ENCODE results near the gene DMWD. TPM values are rescaled to one million over a fixed set of nuclear protein-coding genes. Genes with fewer than 3 reads are reported as not detected.

The DMWD gene
- total RNA-seq, 1 donor from 2014 or later, result 110 TPM

GRCh38 chr19:45820413-45821102 lies 27.9 kb upstream of the DMWD start:
- Histone ChIP-seq H3K4me3 (no peak overlapping the region), H3K36me3 (peaks cover 49 to 55% of the 10 kb centered on the region in 2 donors), H3K9me3 (no peaks in the 10 kb centered on the region), H3K27me3 (no peaks in the 10 kb centered on the region), H3K4me1 (peaks cover 0 to 4% of the 10 kb centered on the region in 2 donors), H3K27ac (no peak overlapping the region)
- intact Hi-C loops (cut with DNase I), result no loop called here
- no peak for DNase-seq (ENCODE audit: low spot score in 2 of 2)
- TF ChIP-seq CTCF (IDR thresholded peaks at IDR 0.05), result no peak

GRCh38 chr19:45819769-45820168 lies 27.1 kb upstream of the DMWD start:
- H3K9me3 ChIP-seq, result no peaks in the 10 kb centered on the region
- H3K27me3 ChIP-seq, result no peaks in the 10 kb centered on the region
- no peak overlapping the region for H3K27ac ChIP-seq
- intact Hi-C loops (cut with DNase I), result loop anchor here (5.0 kb wide), 1 partner anchor 198 kb away; no protein-coding TSS in a partner anchor
- no peak for TF ChIP-seq CTCF (IDR thresholded peaks at IDR 0.05)
- H3K4me3 ChIP-seq, result no peak overlapping the region
- peaks cover 41 to 47% of the 10 kb centered on the region in 2 donors for H3K36me3 ChIP-seq
- DNase-seq (ENCODE audit: low spot score in 2 of 2), result no peak
- H3K4me1 ChIP-seq, result peaks cover 0 to 4% of the 10 kb centered on the region in 2 donors

GRCh38 chr19:45817725-45818301 lies 25.2 kb upstream of the DMWD start:
- DNase-seq (ENCODE audit: low spot score in 2 of 2), result no peak
- no peak overlapping the region for H3K27ac ChIP-seq
- no peak overlapping the region for H3K4me3 ChIP-seq
- no peak for TF ChIP-seq CTCF (IDR thresholded peaks at IDR 0.05)
- peaks cover 26 to 27% of the 10 kb centered on the region in 2 donors for H3K36me3 ChIP-seq
- peaks cover 0 to 4% of the 10 kb centered on the region in 2 donors for H3K4me1 ChIP-seq
- no peaks in the 10 kb centered on the region for H3K27me3 ChIP-seq
- no peaks in the 10 kb centered on the region for H3K9me3 ChIP-seq
- intact Hi-C loops (cut with DNase I), result loop anchor here (2.0 to 5.0 kb wide), 2 partner anchors 45 to 199 kb away; partner anchors contain the start of gene SYMPK

- intact Hi-C loops (cut with DNase I), result loop anchor here (2.0 to 5.0 kb wide), 2 partner anchors 46 to 200 kb away; partner anchors contain the start of gene SYMPK
- peaks cover 0 to 4% of the 10 kb centered on the region in 2 donors for H3K4me1 ChIP-seq
- no peaks in the 10 kb centered on the region for H3K27me3 ChIP-seq
- TF ChIP-seq CTCF (IDR thresholded peaks at IDR 0.05), result peak; percentile 94 to 99 (median 95)
- peak; percentile 59 to 96 for DNase-seq (ENCODE audit: low spot score in 2 of 2)
- no peak overlapping the region for H3K4me3 ChIP-seq
- no peak overlapping the region for H3K27ac ChIP-seq
- peaks cover 20 to 21% of the 10 kb centered on the region in 2 donors for H3K36me3 ChIP-seq
- H3K9me3 ChIP-seq, result no peaks in the 10 kb centered on the region
Measured at GRCh38 chr19:45817010-45817724, 24.5 kb upstream of the DMWD start.

GRCh38 chr19:45816236-45817009 lies 23.8 kb upstream of the DMWD start:
- Histone ChIP-seq H3K4me3 (peak overlapping the region in 1 of 2 donors; percentile 63), H3K27ac (peak overlapping the region in 1 of 2 donors; percentile 67), H3K9me3 (no peaks in the 10 kb centered on the region), H3K36me3 (peaks cover 15 to 18% of the 10 kb centered on the region in 2 donors), H3K27me3 (no peaks in the 10 kb centered on the region), H3K4me1 (peaks cover 0 to 4% of the 10 kb centered on the region in 2 donors)
- intact Hi-C loops (cut with DNase I), result loop anchor here (2.0 to 5.0 kb wide), 2 partner anchors 46 to 201 kb away; partner anchors contain the start of gene SYMPK
- TF ChIP-seq CTCF (IDR thresholded peaks at IDR 0.05), result no peak
- DNase-seq (ENCODE audit: low spot score in 2 of 2), result no peak

All from ascending aorta (tissue), 2 donors.